Skin of body (tissue), 2 donors: ENCODE measurements around the gene TMEM156. TPM values are rescaled to one million over a fixed set of nuclear protein-coding genes. Genes with fewer than 3 reads are reported as not detected.
"Not testable (repeated sequence)": the region's sequence is repeated elsewhere in the genome, so short reads cannot be mapped to it uniquely, and the experiment has no call there.

Experiments used
- DNase-seq: peaks from one replicate; lab custom pipeline; 2025; lab: John Stamatoyannopoulos, UW
- total RNA-seq: library from RNA; depleted of rRNA; stranded (reverse); fragments of >200 nt; gene quantifications from one replicate; pipeline ENCODE4 v1.2.3, GENCODE V29; 2014

Gene TMEM156
- total RNA-seq, 1 donor from 2014 or later: 0.20 TPM

DNA sequence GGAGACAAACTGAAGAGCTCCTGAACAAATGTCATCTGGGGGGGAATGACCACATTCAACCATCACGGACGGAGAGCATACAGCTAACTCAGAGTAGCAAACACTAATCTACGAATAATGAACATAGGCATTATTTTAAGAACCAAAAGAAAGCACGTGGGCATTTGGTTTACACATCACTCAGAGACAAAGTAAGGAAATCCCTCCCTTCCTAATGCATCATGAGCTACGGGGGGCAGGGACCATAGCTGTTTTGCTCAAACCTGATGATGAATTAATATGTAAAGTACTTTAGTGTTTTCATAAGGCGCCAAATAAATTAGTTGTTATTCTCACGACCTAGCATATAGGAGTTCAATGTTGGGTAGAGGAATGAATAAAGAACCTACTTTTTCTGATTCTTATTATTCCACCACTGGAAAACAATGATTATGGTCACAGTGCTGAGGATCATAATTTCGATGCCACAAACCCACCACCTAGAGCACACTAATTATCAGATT, 11.7 kb upstream of the TMEM156 start:
- DNase-seq: peak; percentile 15

GRCh38 chr4:39043058-39043860, 11.1 kb upstream of the TMEM156 start:
- DNase-seq: no peak

DNA sequence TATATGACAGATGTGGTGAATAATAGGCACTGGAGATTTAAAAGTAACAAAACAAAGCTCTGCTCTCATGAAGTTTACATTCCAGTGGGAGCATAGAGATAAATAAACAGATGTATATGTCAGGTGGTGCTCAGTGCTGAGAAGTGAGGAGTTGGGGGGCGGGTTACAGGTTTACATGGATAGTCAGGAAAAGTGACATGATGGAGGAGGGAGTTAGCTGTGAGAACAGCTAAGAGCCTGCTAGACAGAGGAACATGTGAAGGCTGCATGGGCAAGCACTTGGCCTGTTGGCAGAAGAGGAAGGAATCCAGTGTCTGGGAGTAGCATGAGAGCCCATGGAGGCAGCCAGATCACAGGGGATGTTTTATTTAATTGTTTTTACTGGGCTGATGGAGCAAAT, 10.2 kb upstream of the TMEM156 start:
- no peak for DNase-seq

- DNase-seq: no peak
Observed at GRCh38 chr4:39039108-39039507, 6.9 kb upstream of the TMEM156 start.

DNA sequence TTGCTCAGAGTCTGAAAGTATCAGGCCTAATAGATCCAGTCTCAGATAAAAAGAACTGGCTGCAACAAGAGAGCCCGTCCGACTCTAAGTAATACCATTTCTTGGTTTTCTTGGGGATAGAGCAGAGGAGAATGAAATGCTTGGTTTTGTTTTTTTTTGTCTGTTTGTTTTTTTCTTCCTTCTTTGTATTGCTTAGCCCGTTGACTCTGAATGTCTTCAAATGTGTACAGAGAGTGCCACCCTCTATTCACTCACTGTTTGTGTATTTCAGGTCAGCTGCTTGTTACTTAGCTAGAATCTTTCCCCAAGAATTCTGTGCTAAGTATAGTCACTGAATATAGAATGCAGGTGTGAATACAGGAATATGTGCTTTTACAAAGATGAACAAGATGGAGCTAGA, 5.7 kb upstream of the TMEM156 start:
- DNase-seq: no peak

GRCh38 chr4:39037491-39037825, 5.2 kb upstream of the TMEM156 start:
- DNase-seq: no peak

- DNase-seq: no peak
Observed at GRCh38 chr4:39036172-39036571, 4.0 kb upstream of the TMEM156 start.

- not testable (repeated sequence) for DNase-seq
Observed at GRCh38 chr4:39031590-39032020, 604 bp downstream of the TMEM156 start.

DNA sequence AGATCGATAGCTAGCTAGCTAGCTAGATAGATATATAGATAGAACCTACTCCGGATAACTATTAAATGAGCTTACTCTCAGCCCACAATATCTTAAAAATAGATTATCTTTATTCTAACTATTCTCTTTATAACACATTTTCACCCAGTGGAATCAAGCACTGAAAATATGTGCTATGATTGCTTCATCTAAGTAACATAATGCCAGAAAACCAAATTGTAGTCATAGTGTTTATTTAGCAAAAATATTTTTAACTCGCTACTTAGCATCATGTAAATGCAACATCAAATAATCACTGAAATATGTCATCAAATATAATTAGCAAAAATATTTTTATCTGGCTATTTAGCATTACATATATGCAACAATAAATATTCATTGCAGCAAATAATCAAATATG, 1.5 kb downstream of the TMEM156 start:
- DNase-seq: no peak

GRCh38 chr4:39029752-39030694, 2.2 kb downstream of the TMEM156 start:
- DNase-seq: no peak

DNA sequence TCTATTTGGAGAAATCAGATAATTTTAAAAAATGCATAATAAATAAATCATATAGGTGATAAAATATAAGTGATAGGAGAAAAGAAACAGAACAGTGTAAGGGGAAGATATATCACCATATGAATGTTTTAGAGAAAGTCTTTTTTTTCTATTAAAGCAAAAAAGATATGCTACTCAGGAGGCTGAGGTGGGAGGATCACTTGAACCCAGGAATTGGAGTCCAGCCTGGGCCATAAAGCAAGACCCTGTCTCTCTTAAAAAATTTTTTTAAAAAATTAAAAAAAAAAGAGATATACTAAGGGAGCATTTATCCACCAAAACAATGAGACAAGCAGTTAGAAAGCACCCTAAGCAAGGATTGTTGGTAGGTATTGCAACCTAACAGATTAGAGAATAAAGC, 6.1 kb downstream of the TMEM156 start:
- no peak for DNase-seq

- DNase-seq: no peak
Observed at GRCh38 chr4:39025552-39026085, 6.6 kb downstream of the TMEM156 start.

DNA sequence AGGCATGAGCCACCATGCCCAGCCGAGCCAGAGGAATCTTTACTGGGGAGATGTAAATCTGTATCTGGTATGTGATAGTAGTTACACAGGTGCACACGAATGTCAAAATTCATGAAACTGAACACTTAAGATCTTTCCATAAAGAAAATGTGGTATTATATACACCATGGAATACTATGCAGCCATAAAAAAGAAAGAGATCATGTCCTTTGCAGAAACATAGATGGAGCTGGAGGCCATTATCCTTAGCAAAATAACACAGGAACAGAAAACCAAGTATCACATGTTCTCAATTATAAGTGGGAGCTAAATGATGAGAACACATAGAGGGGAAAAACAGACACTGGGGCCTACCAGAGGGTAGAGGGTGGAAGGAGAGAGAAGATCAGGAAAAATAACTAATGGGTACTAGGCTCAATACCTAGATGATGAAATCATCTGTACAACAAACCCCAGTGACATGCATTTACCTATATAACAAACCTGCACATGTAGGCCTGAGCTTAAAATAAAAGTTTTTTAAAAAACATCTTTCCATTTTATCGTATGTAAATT, 7.8 kb downstream of the TMEM156 start:
- DNase-seq: no peak

DNA sequence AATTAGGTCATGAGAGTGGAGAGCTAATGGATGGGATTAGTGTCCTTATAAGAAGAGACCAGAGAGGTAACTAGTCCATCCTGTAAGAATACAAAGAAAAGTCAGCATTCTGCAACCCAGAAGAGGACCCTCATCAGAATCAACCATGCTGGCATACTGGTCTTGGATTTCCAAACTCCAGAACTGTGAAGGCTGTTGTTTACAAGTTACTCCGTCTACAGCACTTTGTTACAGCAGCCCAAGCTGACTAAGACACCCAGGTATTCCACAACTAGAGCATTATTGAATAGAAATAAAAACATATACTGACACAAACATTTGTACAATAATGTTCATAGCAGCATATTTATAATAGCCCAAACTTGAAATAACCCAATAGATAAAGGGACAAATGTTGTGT, 9.2 kb downstream of the TMEM156 start:
- no peak for DNase-seq

DNA sequence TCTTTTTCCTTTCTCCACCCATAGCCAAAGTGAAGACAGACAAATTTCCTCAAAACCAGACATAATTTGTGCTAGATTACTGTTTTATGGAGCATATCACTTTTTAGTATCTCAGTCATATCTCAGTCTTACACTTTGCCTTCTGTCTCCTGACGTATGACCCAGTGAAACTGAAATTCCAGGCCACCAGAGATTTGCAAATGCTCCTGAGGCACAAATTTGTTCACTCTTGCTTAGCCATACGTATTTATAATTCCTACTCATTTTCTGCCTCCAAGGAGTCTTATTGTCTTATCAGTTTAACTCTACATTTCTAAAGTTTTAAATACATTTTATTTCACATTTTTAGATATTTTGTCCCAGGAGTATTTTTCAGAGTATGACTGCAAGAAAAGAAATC, 10.0 kb downstream of the TMEM156 start:
- no peak for DNase-seq

DNA sequence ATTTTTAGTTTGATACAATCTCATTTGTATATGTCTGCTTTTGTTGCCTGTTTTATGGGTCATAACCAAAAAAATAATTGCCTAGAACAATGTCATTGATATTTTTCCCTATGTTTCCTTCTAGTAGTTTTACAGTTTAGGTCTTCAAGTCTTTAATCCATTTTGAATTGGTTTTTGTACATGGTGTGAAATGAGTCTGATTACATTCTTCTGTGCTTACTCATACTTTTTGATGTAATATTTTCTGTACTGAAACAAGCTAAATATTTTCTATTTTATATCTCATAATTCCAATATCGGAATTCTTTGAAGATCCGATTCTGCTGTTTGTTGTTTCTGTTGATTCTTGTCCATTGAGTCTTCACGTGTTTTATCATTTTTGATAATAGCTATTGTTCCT, 10.6 kb downstream of the TMEM156 start:
- DNase-seq: no peak

GRCh38 chr4:39020130-39020529, 12.1 kb downstream of the TMEM156 start:
- DNase-seq: no peak

GRCh38 chr4:39014028-39014427, 18.2 kb downstream of the TMEM156 start:
- no peak for DNase-seq

GRCh38 chr4:39004758-39005157, 27.5 kb downstream of the TMEM156 start:
- DNase-seq: no peak

DNA sequence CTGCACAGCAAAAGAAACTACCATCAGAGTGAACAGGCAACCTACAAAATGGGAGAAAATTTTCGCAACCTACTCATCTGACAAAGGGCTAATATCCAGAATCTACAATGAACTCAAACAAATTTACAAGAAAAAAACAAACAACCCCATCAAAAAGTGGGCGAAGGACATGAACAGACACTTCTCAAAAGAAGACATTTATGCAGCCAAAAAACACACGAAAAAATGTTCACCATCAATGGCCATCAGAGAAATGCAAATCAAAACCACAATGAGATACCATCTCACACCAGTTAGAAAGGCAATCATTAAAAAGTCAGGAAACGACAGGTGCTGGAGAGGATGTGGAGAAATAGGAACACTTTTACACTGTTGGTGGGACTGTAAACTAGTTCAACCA, 30.2 kb downstream of the TMEM156 start:
- not testable (repeated sequence) for DNase-seq

DNA sequence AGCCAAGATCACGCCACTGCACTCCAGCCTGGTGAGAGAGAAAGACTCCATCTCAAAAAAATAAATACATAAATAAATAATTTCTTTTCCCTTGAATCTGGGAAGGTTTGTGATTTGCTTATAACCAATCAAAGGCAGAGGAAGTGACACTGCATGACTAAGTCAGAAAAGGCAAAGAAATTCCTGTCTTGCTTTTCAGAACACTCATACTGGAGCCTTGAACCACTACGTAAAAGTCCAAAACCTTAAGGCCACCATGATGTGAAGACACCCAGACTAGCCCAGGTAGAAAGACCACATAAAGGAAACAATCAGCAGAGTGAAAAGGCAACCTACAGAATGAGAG, 36.6 kb downstream of the TMEM156 start:
- DNase-seq: no peak

- DNase-seq: no peak
Observed at GRCh38 chr4:38994135-38994534, 38.1 kb downstream of the TMEM156 start.
